Transverse colon (tissue), 4 donors: ENCODE data around the gene COL6A2.

Source experiments
- CTCF ChIP-seq, 5 experiments: fragments of 200-600 bp in 3 of 5; fragments of 450-650 bp in 2 of 5; sonication (generic) in 3 of 5; IDR thresholded peaks; 1 replicate in 2 of 5; 2 replicates in 3 of 5; pipeline ENCODE4 v1.5.1; 2016 to 2017; ENCODE audit warnings: antibody characterized with exemption in 5 of 5, inconsistent platforms in 3 of 5, mild to moderate bottlenecking in 2 of 5, moderate library complexity in 1 of 5
- EP300 ChIP-seq: sonication (generic); formaldehyde crosslinking; IDR thresholded peaks from one replicate; pipeline ENCODE4 v1.6.1; 2017; ENCODE audit warnings: antibody characterized with exemption, low read depth
- POLR2A ChIP-seq: fragments of 450-650 bp; IDR thresholded peaks from one replicate; pipeline ENCODE4 v1.6.1; 2016; ENCODE audit warnings: antibody characterized with exemption, mild to moderate bottlenecking, moderate library complexity
- POLR2AphosphoS5 ChIP-seq, 3 donors: sonication (generic); formaldehyde crosslinking; IDR thresholded peaks; one replicate each; pipeline ENCODE4 v1.6.1; 2016; ENCODE audit warnings: antibody characterized with exemption in 3 of 3

- TF ChIP-seq POLR2AphosphoS5 (IDR thresholded peaks at IDR 0.05): no peak
- TF ChIP-seq CTCF (IDR thresholded peaks at IDR 0.05): no peak
- no peak for TF ChIP-seq POLR2A
- no peak for TF ChIP-seq EP300
Observed at GRCh38 chr21:46081022-46081861, 16.7 kb upstream of the COL6A2 start.
